ENCODE results near the gene LAMA4.

Gene LAMA4

GRCh38 chr6:112232845-112233256 is 21.5 kb downstream of the LAMA4 start (continued):
- TF ChIP-seq POU6F1 (CRISPR knock-in tag; IDR thresholded peaks at IDR 0.05; ENCODE audit: borderline replicate concordance, low read depth) = no peak

GRCh38 chr6:112231594-112232060 is 22.7 kb downstream of the LAMA4 start:
- TF ChIP-seq ISL1 (CRISPR knock-in tag; IDR thresholded peaks at IDR 0.05) (peak; percentile 32; the same call in 1 of the 2 replicates), ARNTL (CRISPR knock-in tag; IDR thresholded peaks at IDR 0.05; ENCODE audit: borderline replicate concordance, low read depth) (no peak)
- peak; percentile 52 for ATAC-seq

- no peak for ATAC-seq
- TF ChIP-seq PATZ1 (CRISPR knock-in tag; IDR thresholded peaks at IDR 0.05; ENCODE audit: borderline replicate concordance) = no peak
- no peak for TF ChIP-seq ZNF8 (CRISPR knock-in tag; IDR thresholded peaks at IDR 0.05)
- no peak for TF ChIP-seq ZC3H10 (CRISPR knock-in tag; IDR thresholded peaks at IDR 0.05)
- no peak for TF ChIP-seq ARNTL (CRISPR knock-in tag; IDR thresholded peaks at IDR 0.05; ENCODE audit: borderline replicate concordance, low read depth)
- no peak for TF ChIP-seq TSHZ2 (CRISPR knock-in tag; IDR thresholded peaks at IDR 0.05)
- no peak for TF ChIP-seq ZFP30 (CRISPR knock-in tag; IDR thresholded peaks at IDR 0.05)
Measured at GRCh38 chr6:112231164-112231563, 23.2 kb downstream of the LAMA4 start.

GRCh38 chr6:112228480-112229332 is 25.7 kb downstream of the LAMA4 start:
- TF ChIP-seq TSHZ2 (CRISPR knock-in tag; IDR thresholded peaks at IDR 0.05) (no peak), ZFP3 (CRISPR knock-in tag; IDR thresholded peaks at IDR 0.05) (no peak), CSDC2 (CRISPR knock-in tag; IDR thresholded peaks at IDR 0.05) (no peak), ARNTL (CRISPR knock-in tag; IDR thresholded peaks at IDR 0.05; ENCODE audit: borderline replicate concordance, low read depth) (no peak), PATZ1 (CRISPR knock-in tag; IDR thresholded peaks at IDR 0.05; ENCODE audit: borderline replicate concordance) (no peak), ESRRG (CRISPR knock-in tag; IDR thresholded peaks at IDR 0.05) (no peak), ZNF565 (CRISPR knock-in tag; conservative IDR thresholded peaks at IDR 0.05; ENCODE audit: low read depth) (no peak), BACH2 (CRISPR knock-in tag; IDR thresholded peaks at IDR 0.05; ENCODE audit: borderline replicate concordance) (no peak), CREB5 (CRISPR knock-in tag; IDR thresholded peaks at IDR 0.05; ENCODE audit: low read depth) (no peak), POU6F1 (CRISPR knock-in tag; IDR thresholded peaks at IDR 0.05; ENCODE audit: borderline replicate concordance, low read depth) (no peak), ZFP30 (CRISPR knock-in tag; IDR thresholded peaks at IDR 0.05) (no peak), ZNF70 (CRISPR knock-in tag; IDR thresholded peaks at IDR 0.05) (no peak)
- no peak for ATAC-seq

Measured in SK-N-SH treated with all-trans-retinoic acid at 6 μM for 48 hours (cell line).